ENCODE results near the gene SERPINB2.
A peak's percentile ranks its signal among the peaks of the same experiment; 100 is the strongest.

The SERPINB2 gene

GRCh38 chr18:63882333-63883141 lies 5.0 kb upstream of the SERPINB2 start:
- TF ChIP-seq, protein P1, sequence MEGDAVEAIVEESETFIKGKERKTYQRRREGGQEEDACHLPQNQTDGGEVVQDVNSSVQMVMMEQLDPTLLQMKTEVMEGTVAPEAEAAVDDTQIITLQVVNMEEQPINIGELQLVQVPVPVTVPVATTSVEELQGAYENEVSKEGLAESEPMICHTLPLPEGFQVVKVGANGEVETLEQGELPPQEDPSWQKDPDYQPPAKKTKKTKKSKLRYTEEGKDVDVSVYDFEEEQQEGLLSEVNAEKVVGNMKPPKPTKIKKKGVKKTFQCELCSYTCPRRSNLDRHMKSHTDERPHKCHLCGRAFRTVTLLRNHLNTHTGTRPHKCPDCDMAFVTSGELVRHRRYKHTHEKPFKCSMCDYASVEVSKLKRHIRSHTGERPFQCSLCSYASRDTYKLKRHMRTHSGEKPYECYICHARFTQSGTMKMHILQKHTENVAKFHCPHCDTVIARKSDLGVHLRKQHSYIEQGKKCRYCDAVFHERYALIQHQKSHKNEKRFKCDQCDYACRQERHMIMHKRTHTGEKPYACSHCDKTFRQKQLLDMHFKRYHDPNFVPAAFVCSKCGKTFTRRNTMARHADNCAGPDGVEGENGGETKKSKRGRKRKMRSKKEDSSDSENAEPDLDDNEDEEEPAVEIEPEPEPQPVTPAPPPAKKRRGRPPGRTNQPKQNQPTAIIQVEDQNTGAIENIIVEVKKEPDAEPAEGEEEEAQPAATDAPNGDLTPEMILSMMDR (IDR thresholded peaks at IDR 0.05; ENCODE audit: insufficient read depth, low read depth, low read length, missing control alignments): no peak
- DNase-seq (ENCODE audit: low read depth): peak; percentile 99
- H3K4me3 ChIP-seq (ENCODE audit: low read length): no peak overlapping the region

- TF ChIP-seq, protein P1 (IDR thresholded peaks at IDR 0.05; ENCODE audit: insufficient read depth, low read depth, low read length, missing control alignments): no peak
- H3K4me3 ChIP-seq (ENCODE audit: low read length): no peak overlapping the region
- peak; percentile 74 for DNase-seq (ENCODE audit: low read depth)
These were observed 3.9 kb upstream of the SERPINB2 start for GRCh38 chr18:63883617-63884016.

GRCh38 chr18:63888470-63889190 lies 1.1 kb downstream of the SERPINB2 start:
- DNase-seq (ENCODE audit: low read depth): peak; percentile 70
- H3K4me3 ChIP-seq (ENCODE audit: low read length): peak overlapping the region; percentile 55
- TF ChIP-seq, protein P1 (IDR thresholded peaks at IDR 0.05; ENCODE audit: insufficient read depth, low read depth, low read length, missing control alignments): no peak

DNA sequence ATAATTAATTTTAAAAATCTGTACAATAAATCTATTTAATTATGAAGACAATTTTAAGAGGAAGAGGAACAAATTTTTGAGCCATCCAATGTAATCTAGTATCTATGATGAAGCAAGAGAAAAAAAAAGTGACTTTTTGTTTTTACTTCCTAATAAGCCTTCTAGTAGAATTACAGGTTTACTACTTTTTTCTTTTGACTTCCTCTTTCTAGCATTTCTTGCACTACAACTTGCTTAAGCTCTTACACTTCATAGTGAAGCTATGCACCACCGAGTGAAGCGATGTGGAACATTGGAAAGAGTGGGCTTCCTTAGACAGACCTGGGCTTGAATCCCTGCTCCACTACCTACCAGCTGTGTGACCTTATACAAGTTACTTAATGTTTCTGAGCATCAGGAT lies 2.1 kb downstream of the SERPINB2 start:
- TF ChIP-seq, protein P1 (IDR thresholded peaks at IDR 0.05; ENCODE audit: insufficient read depth, low read depth, low read length, missing control alignments): no peak
- no peak for DNase-seq (ENCODE audit: low read depth)
- H3K4me3 ChIP-seq (ENCODE audit: low read length): peak overlapping the region; percentile 55

DNA sequence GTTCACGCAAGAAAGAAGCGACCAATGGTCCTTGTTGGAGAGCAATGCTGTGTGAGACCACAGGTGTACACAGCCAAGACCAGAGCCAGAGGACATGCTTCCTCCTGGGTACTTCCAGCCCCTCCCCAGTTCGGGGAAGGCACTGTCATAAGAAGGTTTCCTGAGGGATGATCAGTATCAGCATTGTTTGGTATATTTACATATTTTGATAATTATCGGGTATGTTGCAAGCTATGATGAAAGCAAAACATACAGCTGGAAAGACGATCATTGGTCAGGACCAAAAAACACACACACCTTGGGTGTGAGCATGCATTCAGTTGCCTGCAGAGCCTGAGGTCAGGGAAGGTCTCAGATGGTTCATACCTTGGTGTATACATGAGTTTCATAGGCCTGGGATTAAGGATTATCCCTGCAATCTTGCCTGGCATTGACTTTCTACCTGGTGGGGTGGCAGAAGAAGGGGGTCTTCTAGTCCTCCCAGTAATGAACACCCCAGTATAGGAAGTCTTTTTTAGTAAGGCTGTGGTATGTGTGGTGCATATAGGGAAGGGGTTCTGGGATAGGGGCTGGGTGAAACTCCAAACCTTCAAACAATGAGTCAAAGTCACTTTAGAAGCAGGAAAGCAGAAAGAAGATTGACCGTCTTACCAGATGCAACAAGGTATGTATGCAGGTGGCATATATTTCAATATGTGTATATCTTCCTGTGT lies 2.9 kb downstream of the SERPINB2 start:
- DNase-seq (ENCODE audit: low read depth): peak; percentile 53
- H3K4me3 ChIP-seq (ENCODE audit: low read length): no peak overlapping the region
- TF ChIP-seq, protein P1 (IDR thresholded peaks at IDR 0.05; ENCODE audit: insufficient read depth, low read depth, low read length, missing control alignments): no peak

GRCh38 chr18:63890950-63891304 lies 3.4 kb downstream of the SERPINB2 start:
- no peak overlapping the region for H3K4me3 ChIP-seq (ENCODE audit: low read length)
- no peak for DNase-seq (ENCODE audit: low read depth)
- TF ChIP-seq, protein P1 (IDR thresholded peaks at IDR 0.05; ENCODE audit: insufficient read depth, low read depth, low read length, missing control alignments): peak; percentile 26
